CD4-positive, CD25-positive, alpha-beta regulatory T cell (primary cell): ENCODE results near the gene DYNLL2. TPM values are rescaled to one million over a fixed set of nuclear protein-coding genes. Genes with fewer than 3 reads are reported as not detected.
"Not testable (repeated sequence)": the region's sequence is repeated elsewhere in the genome, so short reads cannot be mapped to it uniquely, and the experiment has no call there.

Source experiments
- ATAC-seq, 2 donors: fragments of 150-1000 bp; cut with Tn5 transposase; one replicate each; pipeline ENCODE4 v1.10.0; 2021; ENCODE audit warnings: low read depth in 2 of 2, moderate number of reproducible peaks in 2 of 2, moderate library complexity in 1 of 2
- DNase-seq, 3 donors: peaks; one replicate each; pipeline versions ENCODE4 v3.0.0 to v3.0.0-alpha.2; 2012 to 2022; ENCODE audit warnings: mixed read lengths in 1 of 3
- H3K27ac ChIP-seq: one replicate; pipeline ENCODE4 v1.7.0; 2013; ENCODE audit warnings: mild to moderate bottlenecking, low read length; ENCODE audit not compliant: insufficient read depth, poor library complexity, severe bottlenecking
- H3K27me3 ChIP-seq: one replicate; pipeline ENCODE4 v1.7.0; 2013; ENCODE audit warnings: low read length; ENCODE audit not compliant: control insufficient read depth, insufficient read depth
- H3K36me3 ChIP-seq: one replicate; pipeline ENCODE4 v1.7.0; 2013; ENCODE audit warnings: mild to moderate bottlenecking, low read length, moderate library complexity; ENCODE audit not compliant: control insufficient read depth, insufficient read depth
- H3K4me1 ChIP-seq: 2 replicates; pipeline ENCODE4 v1.7.0; 2013; ENCODE audit warnings: mild to moderate bottlenecking, low read length; ENCODE audit not compliant: insufficient read depth, control insufficient read depth, poor library complexity, severe bottlenecking
- H3K4me3 ChIP-seq: one replicate; pipeline ENCODE4 v1.7.0; 2013; ENCODE audit warnings: low read depth, mild to moderate bottlenecking, low read length, moderate library complexity
- H3K9me3 ChIP-seq, 2 experiments: 1 replicate in 1 of 2; 2 replicates in 1 of 2; pipeline ENCODE4 v1.7.0; 2013; ENCODE audit warnings: low read length in 2 of 2, mild to moderate bottlenecking in 1 of 2, moderate library complexity in 1 of 2; ENCODE audit not compliant: control insufficient read depth in 2 of 2
- H3K27ac Mint-ChIP-seq, 3 donors: one replicate each; pipeline ENCODE4 v1.8.0; 2020 to 2022; ENCODE audit warnings: mild to moderate bottlenecking in 3 of 3, mixed read lengths in 3 of 3, moderate library complexity in 2 of 3
- H3K27me3 Mint-ChIP-seq: one replicate; pipeline ENCODE4 v1.8.0; 2022; ENCODE audit warnings: mild to moderate bottlenecking, mixed read lengths
- H3K36me3 Mint-ChIP-seq: one replicate; pipeline ENCODE4 v1.8.0; 2020; ENCODE audit warnings: mixed read lengths
- H3K4me1 Mint-ChIP-seq, 4 donors: one replicate each; pipeline ENCODE4 v1.8.0; 2020 to 2022; ENCODE audit warnings: mixed read lengths in 4 of 4, mild to moderate bottlenecking in 1 of 4
- H3K4me3 Mint-ChIP-seq, 4 donors: one replicate each; pipeline ENCODE4 v1.8.0; 2020 to 2022; ENCODE audit warnings: mild to moderate bottlenecking in 4 of 4, mixed read lengths in 4 of 4, moderate library complexity in 3 of 4
- H3K9me3 Mint-ChIP-seq, 7 donors: one replicate each; pipeline ENCODE4 v1.8.0; 2020 to 2022; ENCODE audit warnings: mixed read lengths in 7 of 7, mild to moderate bottlenecking in 3 of 7, moderate library complexity in 2 of 7
- polyA plus RNA-seq, 4 donors: library from polyadenylated mRNA; unstranded; fragments of 300-500 nt; fragmentation: Illumina TruSeq; gene quantifications; one replicate each; pipeline ENCODE4 v1.2.3, GENCODE V29; 2021
- total RNA-seq: library from RNA; stranded (reverse); gene quantifications from one replicate; pipeline ENCODE4 v1.2.3, GENCODE V29; 2022

DYNLL2 gene
- total and polyA plus RNA-seq, 5 donors from 2014 or later = 0.57 to 37.4 (median 1.1) TPM

DNA sequence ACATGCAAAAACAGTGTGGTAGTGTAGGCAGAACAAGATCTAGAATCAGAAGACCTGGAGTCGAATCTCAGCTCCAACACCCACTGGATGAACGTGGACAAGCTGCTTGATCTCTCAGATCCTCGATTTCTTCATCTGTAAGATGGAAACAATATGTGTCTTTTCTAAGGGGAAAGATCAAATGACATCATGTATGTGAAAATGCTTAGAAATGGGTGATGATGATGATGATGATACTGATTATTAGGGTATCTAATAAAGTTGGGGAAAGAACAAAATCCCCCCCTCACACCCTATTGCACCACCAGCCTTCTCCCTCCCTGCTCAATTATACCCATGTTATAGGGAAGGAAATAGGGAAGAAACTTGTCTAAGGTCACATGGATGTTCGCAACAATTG lies 10.9 kb downstream of the DYNLL2 start:
- no peak overlapping the region for H3K27ac Mint-ChIP-seq
- H3K27me3 ChIP-seq = no peaks in the 10 kb centered on the region
- no peak overlapping the region for H3K4me3 ChIP-seq
- H3K36me3 Mint-ChIP-seq = peaks cover 35% of the 10 kb centered on the region
- no peaks in the 10 kb centered on the region for H3K9me3 Mint-ChIP-seq
- ATAC-seq (no peak), DNase-seq (no peak)
- no peaks in the 10 kb centered on the region for H3K27me3 Mint-ChIP-seq
- peaks cover 5 to 36% (median 18%) of the 10 kb centered on the region in 4 donors for H3K4me1 Mint-ChIP-seq
- no peak overlapping the region for H3K27ac ChIP-seq
- no peaks in the 10 kb centered on the region for H3K4me1 ChIP-seq
- no peaks in the 10 kb centered on the region for H3K9me3 ChIP-seq
- peaks cover 45% of the 10 kb centered on the region for H3K36me3 ChIP-seq
- no peak overlapping the region for H3K4me3 Mint-ChIP-seq

DNA sequence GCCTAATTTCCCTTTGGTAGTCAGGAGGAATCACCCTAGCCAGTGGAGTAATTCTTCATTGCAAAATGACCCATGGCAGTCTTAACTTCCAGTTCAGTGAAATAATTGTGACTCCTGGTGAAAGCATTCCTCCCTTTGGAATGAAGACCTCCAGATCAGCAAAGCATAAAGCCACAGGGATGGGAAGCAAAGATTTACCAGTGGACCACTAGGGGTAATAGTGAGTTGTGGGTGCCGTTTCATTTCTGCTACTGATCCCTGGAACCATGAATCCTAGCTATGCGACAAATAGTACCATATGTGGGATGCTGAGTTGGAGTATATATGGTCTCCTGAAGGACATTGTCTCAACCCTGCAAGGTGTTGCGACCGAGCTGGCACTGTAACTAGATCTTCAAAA lies 13.7 kb downstream of the DYNLL2 start:
- H3K4me3 ChIP-seq = no peak overlapping the region
- H3K27me3 Mint-ChIP-seq = no peaks in the 10 kb centered on the region
- H3K27ac Mint-ChIP-seq = no peak overlapping the region
- H3K36me3 ChIP-seq = peaks cover 17% of the 10 kb centered on the region
- H3K27me3 ChIP-seq = no peaks in the 10 kb centered on the region
- H3K4me1 Mint-ChIP-seq = peaks cover 2 to 23% (median 11%) of the 10 kb centered on the region in 4 donors
- H3K27ac ChIP-seq = no peak overlapping the region
- no peaks in the 10 kb centered on the region for H3K4me1 ChIP-seq
- no peak for DNase-seq
- ATAC-seq = no peak
- H3K4me3 Mint-ChIP-seq = no peak overlapping the region
- no peaks in the 10 kb centered on the region for H3K9me3 ChIP-seq
- H3K36me3 Mint-ChIP-seq = peaks cover 13% of the 10 kb centered on the region
- peaks cover 0 to 1% (median 0%) of the 10 kb centered on the region in 7 donors for H3K9me3 Mint-ChIP-seq

- no peak for DNase-seq
- Mint-ChIP-seq H3K36me3 (peaks cover 6% of the 10 kb centered on the region), H3K4me1 (peaks cover 0 to 19% (median 11%) of the 10 kb centered on the region in 4 donors), H3K9me3 (peaks cover 0 to 1% (median 0%) of the 10 kb centered on the region in 7 donors), H3K27ac (no peak overlapping the region), H3K4me3 (no peak overlapping the region), H3K27me3 (no peaks in the 10 kb centered on the region)
- Histone ChIP-seq H3K9me3 (no peaks in the 10 kb centered on the region), H3K4me1 (no peaks in the 10 kb centered on the region), H3K27ac (no peak overlapping the region), H3K27me3 (no peaks in the 10 kb centered on the region), H3K36me3 (peaks cover 11% of the 10 kb centered on the region), H3K4me3 (no peak overlapping the region)
- no peak for ATAC-seq
These were observed 14.3 kb downstream of the DYNLL2 start for GRCh38 chr17:58097384-58098088.

DNA sequence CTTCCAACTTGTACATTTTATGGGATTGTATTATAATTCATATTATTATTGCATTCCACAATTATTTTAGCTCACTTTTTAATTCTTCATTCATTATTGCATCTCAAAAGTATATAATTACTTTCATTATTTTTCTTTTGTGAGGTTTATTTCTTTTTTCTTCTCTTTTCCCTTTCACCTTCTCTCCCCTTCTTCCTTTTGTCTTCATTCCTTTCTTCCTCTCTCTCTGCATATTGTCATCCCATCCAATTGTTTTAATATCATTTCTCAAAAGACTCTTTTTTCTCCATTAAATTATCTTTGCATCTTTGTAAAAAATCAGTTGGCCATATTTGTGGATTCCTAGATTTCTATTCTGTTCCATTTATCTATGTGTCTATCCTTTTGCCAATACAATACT lies 17.3 kb downstream of the DYNLL2 start:
- H3K4me3 ChIP-seq = no peak overlapping the region
- no peaks in the 10 kb centered on the region for H3K36me3 ChIP-seq
- Mint-ChIP-seq H3K27ac (no peak overlapping the region), H3K36me3 (no peaks in the 10 kb centered on the region), H3K27me3 (peaks cover 4% of the 10 kb centered on the region), H3K9me3 (peaks cover 0 to 1% (median 0%) of the 10 kb centered on the region in 7 donors), H3K4me1 (peaks cover 0 to 6% (median 5%) of the 10 kb centered on the region in 4 donors), H3K4me3 (no peak overlapping the region)
- ATAC-seq = no peak
- no peaks in the 10 kb centered on the region for H3K9me3 ChIP-seq
- H3K27me3 ChIP-seq = no peaks in the 10 kb centered on the region
- no peaks in the 10 kb centered on the region for H3K4me1 ChIP-seq
- no peak overlapping the region for H3K27ac ChIP-seq
- DNase-seq = no peak

DNA sequence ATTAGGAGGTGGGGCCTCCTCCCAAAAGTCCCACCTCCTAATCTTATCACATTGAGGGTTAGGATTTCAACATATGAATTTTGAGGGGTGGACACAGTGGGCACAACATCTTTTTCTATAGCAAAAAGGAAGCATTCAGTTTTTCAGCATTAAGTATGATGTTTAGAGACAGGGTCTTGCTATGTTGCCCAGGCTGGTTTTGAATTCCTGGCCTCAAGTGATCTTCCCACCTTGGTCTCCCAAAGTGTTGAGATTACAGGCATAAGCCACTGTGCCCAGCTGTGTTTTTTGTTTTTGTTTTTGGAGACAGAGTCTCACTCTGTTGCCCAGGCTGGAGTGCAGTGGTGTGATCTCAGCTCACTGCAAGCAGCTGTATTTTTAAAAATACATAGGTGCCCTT lies 18.7 kb downstream of the DYNLL2 start:
- H3K9me3 Mint-ChIP-seq, H3K27ac Mint-ChIP-seq, H3K36me3 ChIP-seq, H3K27ac ChIP-seq, H3K36me3 Mint-ChIP-seq, H3K27me3 Mint-ChIP-seq, H3K4me1 ChIP-seq, H3K4me1 Mint-ChIP-seq, H3K4me3 ChIP-seq, DNase-seq, H3K4me3 Mint-ChIP-seq, H3K27me3 ChIP-seq, H3K9me3 ChIP-seq, ATAC-seq: not testable (repeated sequence)

- H3K36me3 Mint-ChIP-seq = no peaks in the 10 kb centered on the region
- DNase-seq (no peak), ATAC-seq (no peak)
- peaks cover 0 to 1% (median 0%) of the 10 kb centered on the region in 7 donors for H3K9me3 Mint-ChIP-seq
- H3K27me3 Mint-ChIP-seq = peaks cover 9% of the 10 kb centered on the region
- no peak overlapping the region for H3K4me3 ChIP-seq
- no peaks in the 10 kb centered on the region for H3K9me3 ChIP-seq
- H3K36me3 ChIP-seq = no peaks in the 10 kb centered on the region
- no peak overlapping the region for H3K27ac ChIP-seq
- no peak overlapping the region for H3K4me3 Mint-ChIP-seq
- H3K27ac Mint-ChIP-seq = no peak overlapping the region
- H3K4me1 ChIP-seq = no peaks in the 10 kb centered on the region
- no peaks in the 10 kb centered on the region for H3K27me3 ChIP-seq
- no peaks in the 10 kb centered on the region for H3K4me1 Mint-ChIP-seq
These were observed 21.9 kb downstream of the DYNLL2 start for GRCh38 chr17:58105093-58105492.

DNA sequence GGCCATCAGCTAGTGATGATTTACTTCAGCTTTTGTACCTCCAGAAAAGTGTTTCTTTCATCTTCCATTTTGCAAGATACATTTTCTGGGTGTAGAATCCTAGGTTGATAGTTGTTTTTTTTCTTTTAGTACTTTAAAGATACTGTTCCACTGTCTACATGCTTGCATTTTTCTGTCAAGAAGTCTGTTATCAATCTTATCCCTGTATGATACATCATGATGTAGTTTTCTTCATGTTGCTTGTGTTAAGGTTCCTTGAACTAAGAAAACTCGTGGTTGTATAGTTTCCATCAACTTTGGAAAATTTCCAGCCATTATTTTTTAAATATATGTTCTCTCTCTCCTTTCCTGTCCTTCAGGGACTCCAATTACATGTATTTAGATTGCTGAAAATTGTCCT lies 24.1 kb downstream of the DYNLL2 start:
- Mint-ChIP-seq H3K4me1 (no peaks in the 10 kb centered on the region), H3K9me3 (no peaks in the 10 kb centered on the region), H3K36me3 (no peaks in the 10 kb centered on the region), H3K4me3 (peak overlapping the region in 1 of 4 donors; percentile 10), H3K27me3 (peaks cover 9% of the 10 kb centered on the region), H3K27ac (no peak overlapping the region)
- DNase-seq (no peak), ATAC-seq (no peak)
- Histone ChIP-seq H3K36me3 (no peaks in the 10 kb centered on the region), H3K4me1 (no peaks in the 10 kb centered on the region), H3K4me3 (no peak overlapping the region), H3K9me3 (no peaks in the 10 kb centered on the region), H3K27me3 (no peaks in the 10 kb centered on the region), H3K27ac (no peak overlapping the region)

DNA sequence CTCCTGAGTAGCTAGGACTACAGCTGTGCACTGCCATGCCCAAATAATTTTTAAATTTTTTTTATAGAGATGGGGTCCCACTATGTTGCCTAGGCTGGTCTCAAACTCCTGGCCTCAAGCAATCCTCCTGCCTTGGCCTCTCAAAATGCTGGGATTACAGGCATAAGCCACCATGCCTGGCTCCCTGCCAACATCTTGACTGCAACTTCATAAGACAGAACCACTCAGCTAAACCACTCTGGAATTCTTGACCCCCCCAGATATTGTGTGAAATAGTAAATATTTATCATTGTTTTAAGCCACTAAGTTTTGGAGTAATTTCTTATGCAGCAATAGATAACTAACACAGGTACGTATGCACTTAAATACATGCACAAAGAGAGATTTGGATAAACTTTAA lies 26.0 kb downstream of the DYNLL2 start:
- H3K4me1 Mint-ChIP-seq = peaks cover 0 to 2% (median 0%) of the 10 kb centered on the region in 4 donors
- DNase-seq = no peak

More for the DNA sequence above, 26.0 kb downstream of the DYNLL2 start:
- no peak overlapping the region for H3K4me3 Mint-ChIP-seq
- no peaks in the 10 kb centered on the region for H3K36me3 Mint-ChIP-seq
- peaks cover 14% of the 10 kb centered on the region for H3K27me3 Mint-ChIP-seq
- no peak overlapping the region for H3K27ac Mint-ChIP-seq
- Histone ChIP-seq H3K27ac (no peak overlapping the region), H3K4me1 (no peaks in the 10 kb centered on the region), H3K9me3 (no peaks in the 10 kb centered on the region), H3K4me3 (no peak overlapping the region), H3K36me3 (no peaks in the 10 kb centered on the region), H3K27me3 (no peaks in the 10 kb centered on the region)
- no peak for ATAC-seq
- H3K9me3 Mint-ChIP-seq = no peaks in the 10 kb centered on the region
